HG03108 (cell line): Measurements from ENCODE around the gene IRX2.

Experiments used
- ATAC-seq: cut with Tn5 transposase; IDR thresholded peaks from one replicate; pipeline ENCODE4 v1.9.1; 2021; ENCODE audit warnings: moderate library complexity; ENCODE audit not compliant: unreplicated experiment

The IRX2 gene

DNA sequence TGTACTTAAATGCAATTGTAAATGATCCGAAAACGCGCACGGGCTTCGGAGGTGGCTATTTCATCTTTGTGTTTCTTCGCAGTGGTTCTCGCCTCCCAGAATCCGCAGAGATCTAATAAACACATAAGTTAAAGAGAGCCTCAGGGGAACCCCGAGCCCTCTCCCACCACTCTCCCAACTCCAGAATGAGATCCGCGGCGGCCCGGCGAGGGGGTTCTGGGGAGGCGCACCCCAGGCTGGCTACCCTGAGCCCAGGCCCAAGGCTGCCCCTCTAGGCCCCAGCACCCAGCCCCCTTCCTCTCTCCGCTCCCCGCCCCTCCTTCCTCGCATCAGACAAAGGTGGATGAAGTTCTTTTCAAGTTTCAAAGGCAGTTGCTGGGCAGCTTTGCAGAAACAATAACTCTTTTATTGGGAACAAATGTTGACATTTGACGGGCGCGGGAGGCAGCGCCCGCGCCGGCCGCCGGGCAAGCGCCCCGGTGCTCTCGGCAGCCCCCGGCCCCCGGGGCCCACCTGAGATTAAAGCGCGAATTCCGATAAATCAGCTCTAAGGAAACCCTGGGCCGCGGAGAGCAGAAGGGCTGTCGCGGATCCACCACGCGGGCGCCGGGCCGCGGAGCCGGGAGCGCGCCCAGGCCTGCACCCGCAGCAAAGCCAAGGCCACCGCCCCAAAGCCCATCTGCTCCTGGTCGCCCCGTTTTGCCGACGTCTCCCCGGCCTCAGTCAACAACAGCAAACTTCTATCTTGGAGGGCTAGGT lies 8.4 kb downstream of the IRX2 start:
- ATAC-seq: no peak

DNA sequence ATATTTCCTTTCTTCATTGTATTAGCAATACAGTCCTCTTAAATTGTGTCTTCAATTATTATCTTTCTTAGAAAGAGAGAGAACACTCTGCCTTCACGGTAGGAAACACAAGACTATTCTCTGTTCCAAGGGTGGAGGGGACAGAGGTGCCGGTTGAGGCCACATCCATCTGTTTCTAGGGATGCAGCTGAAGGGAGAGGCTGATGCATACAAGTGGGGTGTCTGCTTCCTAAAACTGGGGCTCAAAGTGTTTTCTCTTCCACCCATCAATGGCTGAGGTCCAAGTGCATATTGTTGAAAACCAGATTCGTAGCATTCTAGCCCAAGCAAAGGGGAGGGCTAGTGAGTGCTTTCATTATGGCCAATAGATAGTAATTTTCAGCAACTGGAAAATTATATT lies 9.5 kb downstream of the IRX2 start:
- no peak for ATAC-seq

DNA sequence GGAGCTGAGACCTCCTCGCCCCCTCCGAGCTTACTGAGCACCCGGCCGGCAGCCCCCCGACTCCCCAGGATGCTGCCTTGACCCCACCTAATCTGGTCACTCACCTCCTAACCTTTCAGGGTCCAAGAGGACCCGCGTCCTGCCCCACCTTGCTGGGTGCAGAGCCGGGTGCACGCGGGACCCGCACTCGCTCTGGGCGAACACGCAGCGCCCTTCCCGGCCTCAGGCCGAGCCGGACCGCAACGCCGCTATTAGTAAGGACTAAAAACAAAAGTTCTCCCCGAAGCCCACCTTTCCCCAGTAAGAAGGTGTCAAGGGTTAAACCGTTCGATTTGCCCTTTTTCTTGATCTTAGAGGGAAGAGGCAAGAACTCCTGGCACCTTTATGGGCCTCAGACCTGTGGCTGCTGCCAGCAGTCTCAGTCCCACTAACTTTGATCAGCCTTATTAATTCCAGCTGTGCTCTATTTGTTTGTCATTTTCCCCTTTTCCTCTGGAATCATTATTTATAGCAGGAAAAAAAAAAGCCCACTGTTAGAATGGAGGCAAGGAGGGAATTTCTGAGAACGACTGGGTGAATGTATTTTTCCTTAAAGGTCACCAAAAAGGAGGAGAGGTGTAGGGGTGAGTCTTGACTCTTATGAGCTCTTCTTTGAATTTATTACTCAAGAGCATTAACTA lies 10.5 kb downstream of the IRX2 start:
- no peak for ATAC-seq

GRCh38 chr5:2740051-2740875 lies 11.2 kb downstream of the IRX2 start:
- ATAC-seq: no peak

DNA sequence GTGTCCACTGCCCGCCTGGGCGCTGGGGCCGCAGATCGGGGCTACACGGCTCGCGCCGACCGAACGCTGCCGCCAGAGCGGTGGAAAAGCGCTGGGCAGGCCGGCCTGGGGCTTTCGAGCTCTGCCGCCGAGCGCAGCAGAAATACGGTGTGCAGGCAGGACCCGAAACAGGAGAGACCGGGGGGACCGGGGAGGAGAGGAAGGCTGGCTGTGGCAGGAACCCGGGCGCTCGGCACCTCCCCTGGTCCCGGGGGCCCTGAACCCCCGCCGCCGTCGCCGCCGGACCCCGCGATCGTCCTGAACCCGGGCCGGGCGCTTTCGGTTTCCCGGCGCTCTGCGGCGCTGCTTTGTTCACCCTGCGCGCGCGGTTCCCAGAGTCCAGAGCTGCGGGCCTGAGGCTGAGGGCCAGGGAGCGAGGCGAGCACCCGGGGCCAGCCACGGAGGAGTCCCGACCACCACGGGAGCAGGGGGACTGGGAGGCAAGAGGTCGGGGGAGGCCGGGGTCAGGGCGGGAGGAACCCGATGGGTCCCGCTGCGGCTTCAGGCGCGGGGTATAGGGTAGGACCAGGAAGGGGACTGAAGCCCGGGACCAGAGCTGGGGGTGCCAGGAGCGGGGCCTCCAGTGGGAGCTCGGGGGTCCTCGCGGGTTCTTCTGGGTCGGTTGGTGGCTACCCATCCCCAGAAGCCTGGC lies 12.0 kb downstream of the IRX2 start:
- ATAC-seq: no peak

- ATAC-seq: no peak
These were observed 12.6 kb downstream of the IRX2 start for GRCh38 chr5:2738700-2739359.

GRCh38 chr5:2738156-2738699 lies 13.2 kb downstream of the IRX2 start:
- ATAC-seq: no peak

GRCh38 chr5:2737273-2738155 lies 14.0 kb downstream of the IRX2 start:
- no peak for ATAC-seq

DNA sequence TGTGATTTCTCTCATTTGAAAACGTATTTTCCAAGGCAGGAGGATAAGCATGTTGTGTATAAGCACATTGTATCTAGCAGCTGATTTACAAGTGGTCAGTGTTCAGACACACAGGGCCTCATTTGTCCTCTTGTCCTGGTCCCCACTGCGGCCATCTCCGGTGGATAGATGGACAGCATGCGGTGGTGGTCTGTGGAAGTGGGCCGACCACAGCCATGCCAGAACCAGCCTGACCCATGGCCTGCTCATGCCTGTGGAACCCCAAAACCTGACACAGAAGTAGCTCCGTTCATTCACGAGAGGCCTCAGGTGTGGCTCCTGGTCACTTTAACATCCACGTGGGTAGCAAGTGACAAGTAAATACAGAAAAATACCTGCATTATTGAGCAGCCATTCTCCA lies 14.6 kb downstream of the IRX2 start:
- no peak for ATAC-seq

DNA sequence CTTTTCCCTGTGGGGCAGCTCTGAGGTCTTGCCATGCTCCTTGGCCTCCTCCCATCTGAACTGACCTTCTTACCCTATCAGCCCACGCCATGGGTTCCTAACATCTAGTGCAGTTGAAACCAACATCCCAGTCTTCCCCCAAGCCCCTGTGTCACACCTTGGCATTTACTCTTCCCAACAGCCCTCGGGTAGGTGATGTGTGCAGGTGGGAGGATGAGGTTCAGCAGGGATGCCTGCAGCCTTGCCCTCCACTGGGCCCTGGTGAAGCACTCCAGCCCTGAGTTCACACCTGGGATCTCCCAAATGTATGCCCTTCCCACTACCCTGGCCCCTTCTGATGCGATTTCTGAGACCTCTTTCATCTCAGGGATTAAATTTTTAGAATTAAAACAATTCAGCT lies 15.5 kb downstream of the IRX2 start:
- no peak for ATAC-seq

DNA sequence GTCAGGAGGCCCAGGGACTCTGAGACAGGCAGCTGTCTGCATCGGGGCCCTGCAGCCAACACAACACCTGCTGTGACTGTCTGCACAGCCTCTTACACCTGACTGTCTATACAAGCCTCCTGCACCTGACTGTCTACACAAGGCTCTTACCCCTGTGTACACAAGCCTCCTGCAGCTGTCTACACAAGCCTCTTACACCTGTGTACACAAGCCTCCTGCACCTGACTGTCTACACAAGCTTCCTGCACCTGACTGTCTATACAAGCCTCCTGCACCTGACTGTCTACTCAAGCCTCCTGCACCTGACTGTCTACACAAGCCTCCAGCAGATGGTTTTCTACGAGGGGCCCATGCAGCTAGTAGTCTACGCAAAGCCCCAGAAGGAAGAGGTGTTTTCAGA lies 18.6 kb downstream of the IRX2 start:
- ATAC-seq: no peak

DNA sequence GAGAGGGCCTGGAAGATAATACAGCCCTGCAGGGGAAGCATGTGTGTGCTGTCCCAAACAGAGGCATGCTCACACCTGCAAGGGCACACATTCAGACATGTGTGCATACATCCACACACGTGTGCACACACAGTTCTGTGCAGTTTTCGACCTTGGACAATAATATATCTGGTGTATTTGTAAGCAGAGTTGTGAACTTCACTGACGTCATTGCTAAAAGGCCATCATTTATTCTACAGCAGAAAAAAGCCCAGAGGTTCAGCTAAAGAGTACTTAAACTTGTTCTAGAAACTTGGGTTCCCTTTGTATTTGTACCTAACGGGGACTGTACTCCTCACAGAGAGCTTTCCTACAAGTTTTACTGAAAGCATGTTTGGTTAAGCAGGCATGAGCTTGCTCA lies 19.5 kb downstream of the IRX2 start:
- no peak for ATAC-seq

- no peak for ATAC-seq
These were observed 22.3 kb downstream of the IRX2 start for GRCh38 chr5:2729189-2729588.

GRCh38 chr5:2727550-2727949 lies 23.9 kb downstream of the IRX2 start:
- ATAC-seq: no peak

DNA sequence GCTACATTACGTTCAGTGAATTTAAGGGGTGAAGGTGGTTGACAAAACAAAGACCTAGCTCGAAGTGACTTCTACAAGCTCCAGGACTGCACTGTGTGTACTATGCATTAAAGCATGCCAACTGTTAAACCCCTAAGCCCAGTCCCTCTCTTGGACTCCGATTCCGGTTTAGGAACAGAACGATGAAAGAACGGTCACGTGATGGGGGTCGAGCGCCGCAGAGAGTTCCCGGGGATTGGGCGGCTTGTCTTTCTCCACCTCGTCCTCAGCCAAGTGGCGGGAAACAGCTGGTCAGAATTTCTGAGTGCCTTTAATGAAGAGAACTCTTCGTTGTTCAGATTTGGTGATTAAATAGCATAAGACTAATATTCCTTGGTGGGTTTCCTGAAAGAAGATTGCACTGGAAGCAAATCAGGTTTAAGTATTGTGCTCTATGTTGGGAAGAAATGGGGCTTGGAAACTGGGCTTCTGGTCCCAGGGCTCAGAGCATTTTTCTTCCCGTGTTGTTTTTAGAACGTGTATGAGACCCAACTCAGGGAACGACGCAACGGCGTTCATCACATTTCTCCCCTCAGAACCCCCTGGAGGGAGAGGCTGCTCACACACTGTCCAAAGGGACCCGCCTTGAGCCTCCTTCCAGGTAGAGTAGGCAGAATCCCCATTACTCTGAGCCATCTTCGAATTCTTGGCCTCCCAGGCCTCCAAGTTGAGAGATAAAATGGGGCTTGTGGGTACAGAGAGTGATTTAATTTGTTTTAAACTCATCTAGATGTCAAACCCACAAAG lies 25.3 kb downstream of the IRX2 start:
- ATAC-seq: no peak

DNA sequence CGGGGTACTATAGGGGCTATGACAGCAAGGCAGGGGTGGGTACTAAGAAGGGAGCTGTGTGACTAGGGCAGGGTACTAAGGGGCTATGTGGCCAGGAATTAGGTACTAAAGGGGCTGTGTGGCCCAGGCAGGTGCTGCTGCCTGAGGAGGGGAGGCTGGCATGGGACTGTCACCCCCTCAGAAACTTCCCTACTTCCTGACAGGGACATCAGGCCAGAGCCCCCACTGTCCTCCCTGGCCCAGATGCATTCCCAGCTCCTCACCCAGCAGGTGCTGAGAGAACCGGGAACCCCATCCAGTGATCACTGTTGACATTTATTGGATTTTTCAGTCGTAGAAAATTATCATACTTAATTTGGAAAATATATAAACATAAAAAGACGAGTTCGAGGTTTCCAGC lies 26.6 kb downstream of the IRX2 start:
- no peak for ATAC-seq

GRCh38 chr5:2724031-2724581 lies 27.4 kb downstream of the IRX2 start:
- no peak for ATAC-seq

- ATAC-seq: no peak
These were observed 28.6 kb downstream of the IRX2 start for GRCh38 chr5:2722901-2723300.
